K562 (cell line): ENCODE results near the gene OXTR. TPM values are rescaled to one million over a fixed set of nuclear protein-coding genes. Genes with fewer than 3 reads are reported as not detected.

Experiments used
- BDP1 ChIP-seq: IDR thresholded peaks from 3 replicates; pipeline ENCODE4 v1.6.1; 2011; ENCODE audit not compliant: insufficient read length, insufficient read depth
- CXXC5 ChIP-seq: fragments of 250-450 bp; sonication (Bioruptor Pico); IDR thresholded peaks from 2 replicates; pipeline ENCODE4 v1.8.0; 2022; ENCODE audit warnings: inconsistent platforms, mild to moderate bottlenecking, moderate library complexity
- MCM5 ChIP-seq: fragments of 450-650 bp; IDR thresholded peaks from 2 replicates; pipeline ENCODE4 v1.6.1; 2016; ENCODE audit warnings: low read depth
- NFE2L1 ChIP-seq: fragments of 450-650 bp; IDR thresholded peaks from 2 replicates; pipeline ENCODE4 v1.6.1; 2016; ENCODE audit warnings: missing genetic modification characterization, low read depth, mild to moderate bottlenecking, missing compliant biosample characterization, moderate library complexity, borderline replicate concordance
- polyA plus RNA-seq, 8 experiments: library from polyadenylated mRNA; depleted of rRNA in 4 of 8; stranded (reverse) in 5 of 8; unstranded in 3 of 8; fragments of >200 nt; fragmentation: Nextera tagmentation in 2 of 8; fragmentation: Illumina TruSeq in 1 of 8; extraction: Ambion mirVana in 2 of 8; extraction: Trizol in 1 of 8; gene quantifications; 2 replicates each; pipeline versions ENCODE4 v1.2.1 to v1.2.3, GENCODE V29; 2011 to 2014; ENCODE audit warnings: inconsistent platforms in 1 of 8, missing spikeins in 1 of 8
- total RNA-seq, 7 experiments: library from RNA; depleted of rRNA in 6 of 7; stranded (reverse); fragments of >200 nt in 6 of 7; fragmentation: Illumina TruSeq in 2 of 7; extraction: Trizol in 2 of 7; gene quantifications; 2 replicates each; pipeline versions ENCODE4 v1.2.1 to v1.2.3, GENCODE V29; 2011 to 2021; ENCODE audit warnings: low replicate concordance in 1 of 7
- TF ChIP-seq, protein P1 (sequence below), 3 experiments: IDR thresholded peaks in 2 of 3; conservative IDR thresholded peaks in 1 of 3; 2 replicates each; pipeline ENCODE4 v1.5.1; 2011 to 2012; ENCODE audit warnings: low read length in 3 of 3, mild to moderate bottlenecking in 3 of 3, control low read depth in 2 of 3, improper control_type of control experiment in 1 of 3, inconsistent platforms in 1 of 3, low read depth in 1 of 3, mixed read lengths in 1 of 3, moderate library complexity in 1 of 3; ENCODE audit not compliant: insufficient read depth in 2 of 3
- TF ChIP-seq, protein P2 (sequence below): fragments of 250-450 bp; sonication (Bioruptor Pico); IDR thresholded peaks from 2 replicates; pipeline ENCODE4 v1.8.0; 2022; ENCODE audit warnings: inconsistent platforms

OXTR gene
- total and polyA plus RNA-seq, 9 of the 15 experiments (the other 6 are each of a cell fraction or from before 2014, with no cell fraction given), result 0.14 to 1.3 (median 0.80) TPM

DNA sequence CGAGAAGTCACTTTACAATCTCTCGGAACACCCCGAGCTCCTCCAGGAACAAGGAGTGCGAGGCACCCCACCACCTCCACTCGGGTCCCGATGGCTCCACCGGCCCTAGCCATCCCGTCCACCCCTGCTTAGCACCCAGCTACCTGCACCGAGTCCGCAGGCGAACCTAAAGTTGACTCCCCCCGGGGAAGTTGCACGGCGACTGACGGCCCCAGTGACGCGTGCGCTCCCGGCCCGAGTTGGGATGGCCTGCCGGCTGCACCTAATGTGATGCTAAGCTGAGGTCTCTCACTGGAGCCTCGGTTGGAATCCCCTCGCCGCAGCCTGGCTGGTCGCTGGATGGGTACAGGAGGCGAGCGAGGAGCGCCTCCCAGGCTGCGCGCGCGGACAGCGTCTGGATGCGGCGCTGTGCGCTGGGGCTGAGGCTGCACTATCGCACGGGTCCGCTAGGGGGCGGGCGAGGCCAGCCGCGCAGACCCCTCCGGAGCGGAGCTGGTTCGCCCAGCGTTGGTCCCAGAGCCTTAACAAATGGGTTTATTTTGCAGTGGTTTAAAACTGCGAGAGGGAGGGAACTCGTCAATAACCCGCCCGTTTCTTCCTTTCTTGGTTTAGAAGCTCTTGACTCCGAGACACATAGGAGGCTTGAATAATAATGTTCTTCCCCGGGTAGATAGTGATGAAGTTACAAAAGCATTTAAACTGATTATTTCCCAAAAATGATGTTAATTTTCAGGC is at the start of gene OXTR (continued):
- TF ChIP-seq BDP1 (no peak), MCM5 (no peak), NFE2L1 (no peak), CXXC5 (CRISPR knock-in tag) (peak; percentile 56)
- TF ChIP-seq, protein P1, sequence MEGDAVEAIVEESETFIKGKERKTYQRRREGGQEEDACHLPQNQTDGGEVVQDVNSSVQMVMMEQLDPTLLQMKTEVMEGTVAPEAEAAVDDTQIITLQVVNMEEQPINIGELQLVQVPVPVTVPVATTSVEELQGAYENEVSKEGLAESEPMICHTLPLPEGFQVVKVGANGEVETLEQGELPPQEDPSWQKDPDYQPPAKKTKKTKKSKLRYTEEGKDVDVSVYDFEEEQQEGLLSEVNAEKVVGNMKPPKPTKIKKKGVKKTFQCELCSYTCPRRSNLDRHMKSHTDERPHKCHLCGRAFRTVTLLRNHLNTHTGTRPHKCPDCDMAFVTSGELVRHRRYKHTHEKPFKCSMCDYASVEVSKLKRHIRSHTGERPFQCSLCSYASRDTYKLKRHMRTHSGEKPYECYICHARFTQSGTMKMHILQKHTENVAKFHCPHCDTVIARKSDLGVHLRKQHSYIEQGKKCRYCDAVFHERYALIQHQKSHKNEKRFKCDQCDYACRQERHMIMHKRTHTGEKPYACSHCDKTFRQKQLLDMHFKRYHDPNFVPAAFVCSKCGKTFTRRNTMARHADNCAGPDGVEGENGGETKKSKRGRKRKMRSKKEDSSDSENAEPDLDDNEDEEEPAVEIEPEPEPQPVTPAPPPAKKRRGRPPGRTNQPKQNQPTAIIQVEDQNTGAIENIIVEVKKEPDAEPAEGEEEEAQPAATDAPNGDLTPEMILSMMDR (IDR thresholded peaks at IDR 0.05 in 2 of 3, conservative IDR thresholded peaks at IDR 0.05 in 1 of 3; ENCODE audit: insufficient read depth in 2 of 3, low read depth in 1 of 3, low read length in 3 of 3), result peak; percentile 97 to 99 (median 98)
- TF ChIP-seq, protein P2, sequence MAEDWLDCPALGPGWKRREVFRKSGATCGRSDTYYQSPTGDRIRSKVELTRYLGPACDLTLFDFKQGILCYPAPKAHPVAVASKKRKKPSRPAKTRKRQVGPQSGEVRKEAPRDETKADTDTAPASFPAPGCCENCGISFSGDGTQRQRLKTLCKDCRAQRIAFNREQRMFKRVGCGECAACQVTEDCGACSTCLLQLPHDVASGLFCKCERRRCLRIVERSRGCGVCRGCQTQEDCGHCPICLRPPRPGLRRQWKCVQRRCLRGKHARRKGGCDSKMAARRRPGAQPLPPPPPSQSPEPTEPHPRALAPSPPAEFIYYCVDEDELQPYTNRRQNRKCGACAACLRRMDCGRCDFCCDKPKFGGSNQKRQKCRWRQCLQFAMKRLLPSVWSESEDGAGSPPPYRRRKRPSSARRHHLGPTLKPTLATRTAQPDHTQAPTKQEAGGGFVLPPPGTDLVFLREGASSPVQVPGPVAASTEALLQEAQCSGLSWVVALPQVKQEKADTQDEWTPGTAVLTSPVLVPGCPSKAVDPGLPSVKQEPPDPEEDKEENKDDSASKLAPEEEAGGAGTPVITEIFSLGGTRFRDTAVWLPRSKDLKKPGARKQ (CRISPR knock-in tag), result 0 out of 2 replicates have a peak, but pooled peaks have one; percentile 22
